H1 (cell line): Measurements from ENCODE around the gene BCHE. TPM values are rescaled to one million over a fixed set of nuclear protein-coding genes. Genes with fewer than 3 reads are reported as not detected.

Source experiments
- CTCF ChIA-PET: fragments of 300-600 bp; sonication (Branson Sonifier 250); formaldehyde crosslinking; loops from one replicate; lab custom pipeline; 2021; ENCODE audit not compliant: partially characterized antibody; lab: Charles Lee
- POLR2A ChIA-PET: fragments of 300-600 bp; sonication (Branson Sonifier 250); formaldehyde crosslinking; loops from one replicate; lab custom pipeline; 2021; ENCODE audit warnings: inconsistent platforms; ENCODE audit not compliant: partially characterized antibody; lab: Charles Lee
- DNase-seq, 2 experiments: peaks; one replicate each; pipeline versions ENCODE4 v3.0.0 to v3.0.0-alpha.2; 2010 to 2022; ENCODE audit warnings: low spot score in 2 of 2, low read depth in 1 of 2, mixed read lengths in 1 of 2
- FAIRE-seq: peaks from 2 replicates; lab custom pipeline; 2011; peaks lifted over from hg19 to GRCh38; lab: Jason Lieb, UNC
- H2AFZ ChIP-seq: 2 replicates; pipeline ENCODE4 v1.8.1; 2012; ENCODE audit warnings: low read length, inconsistent platforms
- H2AK5ac ChIP-seq: 2 replicates; pipeline ENCODE4 v1.6.1; 2013; ENCODE audit warnings: low read depth, low read length
- H2BK120ac ChIP-seq: replicated peaks from 2 replicates; pipeline ENCODE3; 2013; ENCODE audit warnings: low read depth, low read length, inconsistent platforms
- H2BK12ac ChIP-seq: 2 replicates; pipeline ENCODE4 v1.6.1; 2013; ENCODE audit warnings: low read depth, low read length
- H2BK15ac ChIP-seq: 2 replicates; pipeline ENCODE4 v1.6.1; 2013; ENCODE audit warnings: low read length
- H2BK20ac ChIP-seq: 2 replicates; pipeline ENCODE4 v1.6.1; 2013; ENCODE audit warnings: low read length
- H2BK5ac ChIP-seq: 2 replicates; pipeline ENCODE4 v1.6.1; 2013; ENCODE audit warnings: low read depth, low read length
- H3K14ac ChIP-seq: 2 replicates; pipeline ENCODE4 v1.6.1; 2013; ENCODE audit warnings: inconsistent platforms; ENCODE audit not compliant: insufficient read length
- H3K18ac ChIP-seq: 2 replicates; pipeline ENCODE4 v1.6.1; 2013; ENCODE audit warnings: low read length; ENCODE audit errors: extremely low read depth
- H3K23ac ChIP-seq: 2 replicates; pipeline ENCODE4 v1.6.1; 2013; ENCODE audit warnings: inconsistent platforms; ENCODE audit not compliant: insufficient read length
- H3K23me2 ChIP-seq: 2 replicates; pipeline ENCODE4 v1.6.1; 2013; ENCODE audit warnings: low read depth, low read length
- H3K27ac ChIP-seq: 2 replicates; pipeline ENCODE4 v1.6.1; 2011; ENCODE audit warnings: low read depth, low read length, inconsistent platforms
- H3K27me3 ChIP-seq, 4 experiments: replicated peaks in 1 of 4; 1 replicate in 1 of 4; 2 replicates in 3 of 4; pipeline versions ENCODE4 v1.6.1 to v1.8.1; 2011 to 2013; ENCODE audit warnings: low read length in 3 of 4, mild to moderate bottlenecking in 3 of 4, inconsistent platforms in 2 of 4, mixed read lengths in 2 of 4, moderate library complexity in 1 of 4; ENCODE audit not compliant: control insufficient read depth in 3 of 4, insufficient read depth in 3 of 4; ENCODE audit errors: extremely low read depth in 1 of 4
- H3K36me3 ChIP-seq, 4 experiments: 2 replicates each; pipeline versions ENCODE4 v1.6.1 to v1.8.1; 2011 to 2013; ENCODE audit warnings: mild to moderate bottlenecking in 4 of 4, low read length in 3 of 4, moderate library complexity in 2 of 4, control low read depth in 1 of 4, inconsistent platforms in 1 of 4; ENCODE audit not compliant: insufficient read depth in 4 of 4, control insufficient read depth in 2 of 4
- H3K4ac ChIP-seq: replicated peaks from 2 replicates; pipeline ENCODE3; 2013; ENCODE audit warnings: low read length, low read depth, mixed read lengths, inconsistent platforms; ENCODE audit not compliant: insufficient read length
- H3K4me1 ChIP-seq, 4 experiments: replicated peaks in 1 of 4; 1 replicate in 1 of 4; 2 replicates in 3 of 4; pipeline versions ENCODE4 v1.6.1 to v1.8.1; 2011 to 2013; ENCODE audit warnings: low read length in 3 of 4, inconsistent platforms in 2 of 4, mixed read lengths in 1 of 4; ENCODE audit not compliant: insufficient read depth in 4 of 4, control insufficient read depth in 3 of 4
- H3K4me2 ChIP-seq, 2 experiments: 2 replicates each; pipeline versions ENCODE4 v1.6.1 to v1.8.1; 2011 to 2013; ENCODE audit warnings: low read depth in 2 of 2, low read length in 2 of 2, control low read depth in 1 of 2, inconsistent platforms in 1 of 2, mild to moderate bottlenecking in 1 of 2; ENCODE audit not compliant: insufficient read depth in 1 of 2
- H3K4me3 ChIP-seq, 4 experiments: fragments of 200-600, 300-600 bp in 1 of 4; sonication (generic), shearing (Covaris generic), sonication (Bioruptor Twin) in 1 of 4; 2 replicates each; pipeline versions ENCODE4 v1.5.1 to v1.8.1; 2011 to 2016; ENCODE audit warnings: low read length in 4 of 4, low read depth in 3 of 4, control low read depth in 2 of 4, inconsistent platforms in 2 of 4, mild to moderate bottlenecking in 2 of 4, mixed read lengths in 1 of 4, moderate library complexity in 1 of 4; ENCODE audit not compliant: insufficient read depth in 2 of 4; ENCODE audit errors: extremely low read depth in 1 of 4
- H3K56ac ChIP-seq: replicated peaks from 2 replicates; pipeline ENCODE3; 2013; ENCODE audit warnings: low read depth, mild to moderate bottlenecking, mixed read lengths, low read length, inconsistent platforms; ENCODE audit not compliant: insufficient read length
- H3K79me1 ChIP-seq: 2 replicates; pipeline ENCODE4 v1.6.1; 2013; ENCODE audit warnings: low read depth, low read length, control low read depth
- H3K79me2 ChIP-seq, 2 experiments: 2 replicates each; pipeline versions ENCODE4 v1.6.1 to v1.8.1; 2012 to 2013; ENCODE audit warnings: low read length in 2 of 2, mild to moderate bottlenecking in 2 of 2, inconsistent platforms in 1 of 2; ENCODE audit not compliant: insufficient read depth in 2 of 2, control insufficient read depth in 1 of 2
- H3K9ac ChIP-seq, 4 experiments: replicated peaks in 1 of 4; 1 replicate in 1 of 4; 2 replicates in 3 of 4; pipeline versions ENCODE4 v1.6.1 to v1.8.1; 2011 to 2013; ENCODE audit warnings: low read depth in 3 of 4, low read length in 3 of 4, control low read depth in 2 of 4, mild to moderate bottlenecking in 2 of 4, moderate library complexity in 2 of 4, inconsistent platforms in 1 of 4; ENCODE audit errors: extremely low read depth in 1 of 4
- H3K9me3 ChIP-seq, 2 experiments: 2 replicates each; pipeline versions ENCODE4 v1.6.1 to v1.8.1; 2012 to 2013; ENCODE audit warnings: mild to moderate bottlenecking in 2 of 2, moderate library complexity in 2 of 2, control low read depth in 1 of 2, inconsistent platforms in 1 of 2, low read depth in 1 of 2, low read length in 1 of 2, mixed read lengths in 1 of 2; ENCODE audit not compliant: insufficient read depth in 2 of 2
- H4K20me1 ChIP-seq, 2 experiments: replicated peaks in 1 of 2; 2 replicates each; pipeline versions ENCODE3 to v1.8.1; 2011 to 2013; ENCODE audit warnings: inconsistent platforms in 2 of 2, low read length in 2 of 2, mild to moderate bottlenecking in 1 of 2; ENCODE audit not compliant: insufficient read depth in 2 of 2, control insufficient read depth in 1 of 2
- H4K5ac ChIP-seq: 2 replicates; pipeline ENCODE4 v1.6.1; 2013; ENCODE audit warnings: low read length, low read depth, mixed read lengths, inconsistent platforms; ENCODE audit not compliant: insufficient read length
- H4K8ac ChIP-seq: 2 replicates; pipeline ENCODE4 v1.8.0; 2013; ENCODE audit warnings: mild to moderate bottlenecking, moderate library complexity, low read length, inconsistent platforms; ENCODE audit not compliant: insufficient read depth; ENCODE audit errors: extremely low read depth
- H4K91ac ChIP-seq: replicated peaks from 2 replicates; pipeline ENCODE3; 2013; ENCODE audit warnings: low read length, mixed read lengths, inconsistent platforms; ENCODE audit not compliant: insufficient read length
- BRCA1 ChIP-seq: IDR thresholded peaks from 2 replicates; pipeline ENCODE4 v1.6.1; 2012; ENCODE audit warnings: low read depth, low read length, improper control_type of control experiment
- CBX5 ChIP-seq: fragments of 300-800, 300-1000 bp; sonication (generic); IDR thresholded peaks from 2 replicates; pipeline ENCODE4 v1.7.1; 2016; ENCODE audit warnings: antibody characterized with exemption, low read length, low read depth
- CEBPB ChIP-seq: IDR thresholded peaks from 2 replicates; pipeline ENCODE4 v1.6.1; 2012; ENCODE audit warnings: low read depth, low read length
- CHD1 ChIP-seq: IDR thresholded peaks from 2 replicates; pipeline ENCODE4 v1.6.1; 2012; ENCODE audit warnings: low read depth, low read length, improper control_type of control experiment
- CREB1 ChIP-seq: IDR thresholded peaks from 2 replicates; pipeline ENCODE4 v1.6.1; 2012; ENCODE audit warnings: inconsistent platforms
- CTBP2 ChIP-seq: IDR thresholded peaks from 2 replicates; pipeline ENCODE4 v1.7.0; 2011; ENCODE audit warnings: borderline replicate concordance, mild to moderate bottlenecking, moderate library complexity, mixed read lengths, low read length; ENCODE audit not compliant: insufficient read depth, insufficient read length
- EZH2 ChIP-seq: fragments of 200-600 bp; sonication (generic); IDR thresholded peaks from 2 replicates; pipeline ENCODE4 v1.7.1; 2012; ENCODE audit warnings: low read depth, mild to moderate bottlenecking, moderate library complexity, low read length, inconsistent platforms; ENCODE audit not compliant: severe bottlenecking
- GTF2F1 ChIP-seq: IDR thresholded peaks from 2 replicates; pipeline ENCODE4 v1.6.1; 2012; ENCODE audit warnings: low read depth, low read length, improper control_type of control experiment, borderline replicate concordance
- KDM1A ChIP-seq: fragments of 200-600, 300-600 bp; sonication (generic); IDR thresholded peaks from 2 replicates; pipeline ENCODE4 v1.7.1; 2016; ENCODE audit warnings: mild to moderate bottlenecking, low read length, borderline replicate concordance
- KDM5A ChIP-seq: fragments of 200-600 bp; IDR thresholded peaks from 2 replicates; pipeline ENCODE4 v1.7.1; 2012; ENCODE audit warnings: mild to moderate bottlenecking, low read length, inconsistent platforms, mixed read lengths
- MAFK ChIP-seq: IDR thresholded peaks from 2 replicates; pipeline ENCODE4 v1.6.1; 2012; ENCODE audit warnings: low read depth, mild to moderate bottlenecking, improper control_type of control experiment, low read length
- NRF1 ChIP-seq: IDR thresholded peaks from 2 replicates; pipeline ENCODE4 v1.6.1; 2011; ENCODE audit warnings: mild to moderate bottlenecking, low read depth, low read length, improper control_type of control experiment
- POU5F1 ChIP-seq: IDR thresholded peaks from 2 replicates; pipeline ENCODE4 v1.6.1; 2011; ENCODE audit warnings: low read depth, mild to moderate bottlenecking, low read length, moderate library complexity
- RNF2 ChIP-seq: fragments of 200-900, 300-1000 bp; sonication (generic); IDR thresholded peaks from 2 replicates; pipeline ENCODE4 v1.7.1; 2016; ENCODE audit warnings: borderline replicate concordance, low read depth, mild to moderate bottlenecking, antibody characterized with exemption, low read length; ENCODE audit not compliant: poor library complexity, severe bottlenecking; ENCODE audit errors: missing control alignments
- SAP30 ChIP-seq: fragments of 300-600 bp; sonication (generic); IDR thresholded peaks from 2 replicates; pipeline ENCODE4 v1.7.1; 2012; ENCODE audit warnings: low read length, moderate library complexity, mild to moderate bottlenecking, inconsistent platforms; ENCODE audit not compliant: insufficient read depth, insufficient replicate concordance
- WGBS, 2 experiments: shearing (Covaris generic) in 1 of 2; methylation state at CpG; one replicate each; pipeline versions ENCODE4 v1.1.6 to v1.1.7; 2013 to 2015; ENCODE audit warnings: low lambda C conversion rate in 2 of 2, mixed read lengths in 2 of 2, inconsistent platforms in 1 of 2, low coverage in 1 of 2, missing lambda C conversion rate in 1 of 2; ENCODE audit not compliant: insufficient replicate concordance in 2 of 2, insufficient coverage in 1 of 2, insufficient read length in 1 of 2; ENCODE audit errors: extremely low coverage in 1 of 2, missing lambda C conversion rate in 1 of 2; 5-methylcytosine and 5-hydroxymethylcytosine counted together
- polyA plus RNA-seq, 7 experiments: library from polyadenylated mRNA; depleted of rRNA in 3 of 7; stranded (reverse) in 5 of 7; unstranded in 2 of 7; fragments of >200 nt in 5 of 7; fragments of 200-250 nt in 2 of 7; gene quantifications; 1 replicate in 5 of 7; 2 replicates in 1 of 7; 4 replicates in 1 of 7; pipeline versions ENCODE4 v1.2.1 to v1.2.3, GENCODE V29; 2011 to 2013; ENCODE audit warnings: missing spikeins in 2 of 7, mixed read lengths in 2 of 7
- total RNA-seq: library from RNA; stranded (reverse); fragmentation: NEBNext Ultra II Directional; extraction: Animal tissue kit (Norgen Biotek cat#: 25700); gene quantifications from 2 replicates; pipeline ENCODE4 v1.2.1, GENCODE V29; 2021

BCHE gene
- total and polyA plus RNA-seq, 2 of the 8 experiments (the other 6 are each of a cell fraction or from before 2014, with no cell fraction given): 0.56 to 1.9 TPM

GRCh38 chr3:165852191-165852590 lies 15.0 kb upstream of the BCHE start:
- H3K9ac ChIP-seq: no peak overlapping the region
- H3K14ac ChIP-seq: no peak overlapping the region
- H3K4ac ChIP-seq: no peak overlapping the region
- no peak overlapping the region for H3K56ac ChIP-seq
- no peak overlapping the region for H3K27ac ChIP-seq
- no peak overlapping the region for H3K18ac ChIP-seq
- H3K9me3 ChIP-seq: no peaks in the 10 kb centered on the region
- no peak overlapping the region for H2BK12ac ChIP-seq
- no peak overlapping the region for H2BK15ac ChIP-seq
- 85% methylated on average over 2 of the region's 2 CpGs; no CpG with 5 or more reads in 1 of the 2 experiments for WGBS, 2 experiments
- no peak overlapping the region for H4K5ac ChIP-seq
- no peak overlapping the region for H2BK5ac ChIP-seq
- no peak for DNase-seq
- H3K27me3 ChIP-seq: no peaks in the 10 kb centered on the region
- no peak overlapping the region for H3K23ac ChIP-seq
- no peaks in the 10 kb centered on the region for H3K23me2 ChIP-seq
- H3K36me3 ChIP-seq: no peaks in the 10 kb centered on the region
- H2AK5ac ChIP-seq: no peak overlapping the region
- H3K79me2 ChIP-seq: no peaks in the 10 kb centered on the region
- H3K79me1 ChIP-seq: no peaks in the 10 kb centered on the region
- H4K91ac ChIP-seq: no peak overlapping the region
- POLR2A ChIA-PET: no interaction called here
- H4K20me1 ChIP-seq: no peaks in the 10 kb centered on the region
- no peak overlapping the region for H2BK20ac ChIP-seq
- no peak overlapping the region for H4K8ac ChIP-seq
- no peak overlapping the region for H2BK120ac ChIP-seq
- H3K4me2 ChIP-seq: no peak overlapping the region
- H3K4me1 ChIP-seq: peaks cover 0 to 3% (median 0%) of the 10 kb centered on the region in 4 experiments; a peak in 1 of 7 replicates
- no peak for FAIRE-seq
- CTCF ChIA-PET: interaction anchor here (0.6 to 4.2 kb wide), 2 partner anchors 23 to 63 kb away, joined by 3 to 15 read pairs; no protein-coding TSS in a partner anchor
- H3K4me3 ChIP-seq: no peak overlapping the region
- H2AFZ ChIP-seq: no peak overlapping the region
- TF ChIP-seq EZH2: no peak
- TF ChIP-seq POU5F1: no peak
- TF ChIP-seq MAFK: no peak
- TF ChIP-seq CHD1: no peak
- no peak for TF ChIP-seq CEBPB
- no peak for TF ChIP-seq SAP30
- no peak for TF ChIP-seq BRCA1
- no peak for TF ChIP-seq NRF1
- TF ChIP-seq KDM1A: no peak
- TF ChIP-seq CREB1: no peak
- TF ChIP-seq CTBP2: no peak
- TF ChIP-seq CBX5: no peak
- no peak for TF ChIP-seq KDM5A
- TF ChIP-seq RNF2: no peak
- TF ChIP-seq GTF2F1: no peak
